GM21360 (cell line): ENCODE results near the gene ACOT2.
"Not testable (repeated sequence)": the region's sequence is repeated elsewhere in the genome, so short reads cannot be mapped to it uniquely, and the experiment has no call there.

Experiments
- ATAC-seq: cut with Tn5 transposase; IDR thresholded peaks from one replicate; pipeline ENCODE4 v1.9.1; 2021; ENCODE audit warnings: mild to moderate bottlenecking, moderate library complexity; ENCODE audit not compliant: unreplicated experiment

ACOT2 gene

GRCh38 chr14:73569185-73569958 is at the start of gene ACOT2:
Gene ACOT2, plus strand, starts transcription at chr14:73569213. Its CDS starts 28 bp downstream, at chr14:73569241.
- ATAC-seq = peak; percentile 49

- no peak for ATAC-seq
Observed at GRCh38 chr14:73521229-73521628, 47.8 kb upstream of the ACOT2 start.

GRCh38 chr14:73524493-73524892 is 44.5 kb upstream of the ACOT2 start:
- ATAC-seq = no peak

GRCh38 chr14:73526036-73526984 is 42.7 kb upstream of the ACOT2 start:
- no peak for ATAC-seq

- ATAC-seq = not testable (repeated sequence)
Observed at GRCh38 chr14:73529356-73529755, 39.7 kb upstream of the ACOT2 start.

- ATAC-seq = not testable (repeated sequence)
Observed at GRCh38 chr14:73531971-73532370, 37.0 kb upstream of the ACOT2 start.

GRCh38 chr14:73537244-73538045 is 31.6 kb upstream of the ACOT2 start:
- ATAC-seq = not testable (repeated sequence)

- not testable (repeated sequence) for ATAC-seq
Observed at GRCh38 chr14:73539017-73539416, 30.0 kb upstream of the ACOT2 start.

- ATAC-seq = not testable (repeated sequence)
Observed at GRCh38 chr14:73542961-73543360, 26.1 kb upstream of the ACOT2 start.

- ATAC-seq = not testable (repeated sequence)
Observed at GRCh38 chr14:73545353-73545752, 23.7 kb upstream of the ACOT2 start.

- not testable (repeated sequence) for ATAC-seq
Observed at GRCh38 chr14:73549097-73549496, 19.9 kb upstream of the ACOT2 start.

- ATAC-seq = not testable (repeated sequence)
Observed at GRCh38 chr14:73549889-73550524, 19.0 kb upstream of the ACOT2 start.

GRCh38 chr14:73553845-73554244 is 15.2 kb upstream of the ACOT2 start:
- ATAC-seq = no peak

GRCh38 chr14:73557201-73557600 is 11.8 kb upstream of the ACOT2 start:
- not testable (repeated sequence) for ATAC-seq

- ATAC-seq = not testable (repeated sequence)
Observed at GRCh38 chr14:73558238-73558637, 10.8 kb upstream of the ACOT2 start.

- ATAC-seq = not testable (repeated sequence)
Observed at GRCh38 chr14:73562256-73562655, 6.8 kb upstream of the ACOT2 start.

GRCh38 chr14:73562696-73563095 is 6.3 kb upstream of the ACOT2 start:
- not testable (repeated sequence) for ATAC-seq

- ATAC-seq = not testable (repeated sequence)
Observed at GRCh38 chr14:73566431-73566830, 2.6 kb upstream of the ACOT2 start.

- ATAC-seq = not testable (repeated sequence)
Observed at GRCh38 chr14:73566935-73567334, 2.1 kb upstream of the ACOT2 start.

GRCh38 chr14:73567358-73567757 is 1.7 kb upstream of the ACOT2 start:
- ATAC-seq = no peak
